Activated CD4-positive, alpha-beta T cell treated with anti-CD3 and anti-CD28 coated beads, Interleukin-2, Interleukin-4, amounts not matched to agents 100 ng/mL and 50 ng/mL, durations not matched to agents 16 hours and 8 hours (primary cell): Measurements from ENCODE around the gene WDFY1.
"Not testable (repeated sequence)": the region's sequence is repeated elsewhere in the genome, so short reads cannot be mapped to it uniquely, and the experiment has no call there.

Experiments used
- DNase-seq: peaks from one replicate; pipeline ENCODE4 v3.0.0-alpha.2; 2020; ENCODE audit warnings: low spot score

Gene WDFY1

DNA sequence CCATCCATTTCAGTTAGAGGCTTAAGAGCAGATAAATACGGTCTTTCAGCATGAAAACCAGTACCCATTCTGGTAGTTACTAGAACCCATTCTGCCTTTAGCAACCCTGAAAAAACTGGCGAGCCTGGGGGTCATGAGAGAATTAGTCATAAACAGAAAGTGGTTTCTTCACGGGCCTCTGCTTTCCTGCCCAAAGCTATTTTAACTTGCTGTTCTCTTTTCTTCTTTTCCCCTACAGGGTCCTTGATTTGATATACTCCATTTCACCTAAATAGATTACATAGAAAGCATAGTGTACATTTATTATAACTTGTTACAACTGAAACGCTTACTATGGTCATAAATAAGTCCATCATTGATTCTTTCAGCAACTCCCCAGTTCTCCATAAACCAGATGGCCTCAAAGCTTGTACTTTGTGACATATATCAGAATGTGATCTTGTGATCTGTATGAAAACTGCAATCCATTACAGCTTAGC lies 48.3 kb downstream of the WDFY1 start:
- DNase-seq: peak; percentile 74

- no peak for DNase-seq
Observed at GRCh38 chr2:223894968-223895367, 50.2 kb downstream of the WDFY1 start.

DNA sequence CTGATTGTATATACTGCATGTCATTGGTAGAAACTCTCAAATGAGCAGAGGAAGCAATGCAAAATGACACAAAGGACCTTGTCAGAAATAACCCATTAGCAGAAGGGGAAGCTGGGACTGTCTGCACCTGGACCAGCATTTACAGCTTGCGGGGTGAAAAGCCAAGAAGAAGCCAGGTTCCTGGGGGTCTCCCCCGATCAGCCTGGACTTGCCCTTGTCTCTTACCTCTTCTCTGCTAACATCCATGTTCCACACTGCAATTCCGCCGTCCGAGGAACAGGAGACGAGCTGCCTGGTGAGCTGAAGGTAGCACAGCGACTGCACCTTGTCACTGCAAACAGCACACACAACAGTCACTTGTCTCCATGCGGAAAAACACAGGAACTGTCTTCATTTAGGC lies 51.1 kb downstream of the WDFY1 start:
- no peak for DNase-seq

- no peak for DNase-seq
Observed at GRCh38 chr2:223890721-223891120, 54.4 kb downstream of the WDFY1 start.

DNA sequence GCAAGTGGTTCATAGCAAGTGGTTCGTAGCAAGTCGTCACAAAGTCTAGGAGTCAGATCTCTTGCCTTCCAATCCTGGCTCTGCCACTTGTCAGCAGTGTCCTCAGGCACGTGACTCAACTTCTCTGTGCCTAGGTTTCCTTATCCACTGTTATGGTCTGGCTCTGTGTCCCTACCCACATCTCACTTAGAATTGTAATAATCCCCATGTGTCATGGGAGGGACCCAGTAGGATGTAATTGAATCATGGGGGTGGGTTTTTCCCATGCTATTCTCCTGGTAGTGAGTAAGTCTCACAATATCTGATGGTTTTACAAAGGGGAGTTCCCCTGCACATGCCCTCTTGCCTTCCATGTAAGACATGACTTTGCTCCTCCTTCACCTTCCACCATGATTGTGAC lies 55.9 kb downstream of the WDFY1 start:
- DNase-seq: no peak

- no peak for DNase-seq
Observed at GRCh38 chr2:223888251-223888650, 56.9 kb downstream of the WDFY1 start.

DNA sequence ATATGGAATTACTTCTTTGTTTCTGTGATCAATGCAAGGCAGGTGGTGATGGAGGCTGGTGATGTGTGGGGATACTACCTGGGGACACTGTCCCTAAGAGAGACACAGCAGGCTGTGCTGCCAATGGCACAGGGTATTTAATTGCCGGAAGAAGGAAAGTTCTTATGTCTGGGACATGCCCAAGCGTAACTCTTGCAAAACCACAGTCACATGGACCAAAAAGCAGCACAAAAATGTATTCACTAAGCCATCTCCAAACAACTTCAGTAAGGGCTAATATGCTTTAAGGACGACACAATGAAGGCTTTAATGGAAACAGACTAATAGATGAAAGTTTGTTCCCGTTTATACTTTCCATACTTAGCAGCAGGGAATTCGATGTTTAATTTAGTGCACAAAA lies 58.0 kb downstream of the WDFY1 start:
- no peak for DNase-seq

- DNase-seq: no peak
Observed at GRCh38 chr2:223886726-223887125, 58.4 kb downstream of the WDFY1 start.

GRCh38 chr2:223884399-223884798 lies 60.7 kb downstream of the WDFY1 start:
- peak; percentile 31 for DNase-seq

DNA sequence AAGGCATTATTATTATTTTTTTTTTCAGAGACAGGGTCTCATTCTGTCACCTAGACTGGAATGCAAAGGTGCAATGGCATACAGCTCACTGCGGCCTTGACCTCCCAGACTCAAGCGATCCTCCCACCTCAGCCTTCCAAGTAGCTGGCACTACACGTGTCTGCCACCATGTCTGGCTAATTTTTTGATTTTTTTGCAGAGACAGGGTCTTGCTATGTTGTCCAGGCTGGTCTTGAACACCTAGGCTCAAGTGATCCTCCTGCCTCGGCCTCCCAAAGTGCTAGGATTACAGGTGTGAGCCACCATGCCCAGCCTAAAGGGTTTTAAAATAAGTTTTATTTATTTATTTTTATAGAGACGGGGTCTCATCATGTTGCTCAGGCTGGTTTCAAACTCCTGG lies 62.4 kb downstream of the WDFY1 start:
- DNase-seq: no peak

- no peak for DNase-seq
Observed at GRCh38 chr2:223880796-223881195, 64.3 kb downstream of the WDFY1 start.

GRCh38 chr2:223877721-223878410 lies 67.3 kb downstream of the WDFY1 start:
- DNase-seq: no peak

GRCh38 chr2:223873672-223874071 lies 71.5 kb downstream of the WDFY1 start:
- no peak for DNase-seq

DNA sequence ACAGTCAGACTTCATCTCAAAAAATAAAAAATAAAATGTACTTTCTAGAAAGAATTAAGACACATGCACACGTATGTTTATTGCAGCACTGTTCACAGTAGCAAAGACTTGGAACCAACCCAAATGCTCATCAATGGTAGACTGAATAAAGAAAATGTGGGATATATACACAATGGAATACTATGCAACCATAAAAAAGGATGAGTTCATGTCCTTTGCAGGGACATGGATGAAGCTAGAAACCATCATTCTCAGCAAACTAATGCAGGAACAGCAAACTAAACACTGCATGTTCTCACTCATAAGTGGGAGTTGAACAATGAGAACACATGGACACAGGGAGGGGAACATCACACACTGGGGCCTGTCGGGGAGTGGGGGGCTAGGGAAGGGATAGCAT lies 72.4 kb downstream of the WDFY1 start:
- DNase-seq: not testable (repeated sequence)

GRCh38 chr2:223871661-223872060 lies 73.5 kb downstream of the WDFY1 start:
- DNase-seq: not testable (repeated sequence)

DNA sequence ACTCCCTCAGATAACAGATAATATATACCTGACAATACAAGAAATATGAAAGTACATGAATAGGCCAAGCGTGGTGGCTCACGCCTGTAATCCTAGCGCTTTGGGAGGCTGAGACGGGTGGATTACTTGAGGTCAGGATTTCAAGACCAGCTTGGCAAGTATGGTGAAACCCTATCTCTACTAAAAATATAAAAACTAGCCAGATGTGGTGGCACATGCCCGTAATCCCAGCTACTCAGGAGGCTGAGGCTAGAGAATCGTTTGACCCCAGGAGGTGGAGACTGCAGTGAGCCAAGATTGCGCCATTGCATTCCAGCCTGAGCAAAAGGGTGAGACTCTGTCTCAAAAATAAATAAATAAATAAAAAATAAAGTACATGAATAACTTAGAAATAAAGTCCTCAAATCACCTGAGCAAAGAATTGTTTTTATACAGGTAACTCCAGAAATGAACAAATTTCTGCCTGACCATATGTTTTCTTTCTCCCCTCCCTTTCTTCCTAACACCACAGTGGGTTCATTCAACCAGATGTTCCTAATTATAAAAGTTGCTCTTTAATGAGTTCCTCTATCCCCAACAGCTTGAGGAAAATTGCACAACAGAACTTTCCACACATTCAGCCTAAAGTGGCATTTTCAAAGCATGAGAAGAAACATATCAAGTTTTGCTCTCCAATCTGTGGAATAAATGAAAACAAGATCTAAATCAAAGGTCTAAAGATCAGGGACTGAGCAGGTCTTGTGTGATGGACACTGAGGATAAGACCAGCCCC lies 74.1 kb downstream of the WDFY1 start:
- DNase-seq: no peak

GRCh38 chr2:223868005-223868404 lies 77.1 kb downstream of the WDFY1 start:
- no peak for DNase-seq

GRCh38 chr2:223865907-223866508 lies 79.1 kb downstream of the WDFY1 start:
- DNase-seq: peak; percentile 27

GRCh38 chr2:223865124-223865523 lies 80.0 kb downstream of the WDFY1 start:
- DNase-seq: peak; percentile 12

DNA sequence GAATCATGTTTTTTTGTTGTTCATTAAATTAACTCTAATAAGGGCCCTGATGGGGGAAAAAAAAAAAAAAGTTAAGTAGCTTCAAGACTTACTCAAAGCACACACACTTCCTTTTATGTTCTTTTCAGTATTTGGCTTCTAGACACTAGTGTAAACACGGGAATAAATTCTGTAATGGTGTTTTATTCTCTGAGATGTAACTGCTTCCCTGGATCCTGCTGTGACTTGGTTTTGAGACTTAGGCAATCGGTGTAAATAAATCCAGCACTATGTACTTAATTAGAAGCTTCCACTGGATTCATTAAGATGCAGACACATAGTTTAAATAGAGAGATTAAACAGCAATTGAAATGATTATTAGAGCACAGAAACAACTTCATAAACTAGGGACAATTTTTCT lies 81.6 kb downstream of the WDFY1 start:
- no peak for DNase-seq

DNA sequence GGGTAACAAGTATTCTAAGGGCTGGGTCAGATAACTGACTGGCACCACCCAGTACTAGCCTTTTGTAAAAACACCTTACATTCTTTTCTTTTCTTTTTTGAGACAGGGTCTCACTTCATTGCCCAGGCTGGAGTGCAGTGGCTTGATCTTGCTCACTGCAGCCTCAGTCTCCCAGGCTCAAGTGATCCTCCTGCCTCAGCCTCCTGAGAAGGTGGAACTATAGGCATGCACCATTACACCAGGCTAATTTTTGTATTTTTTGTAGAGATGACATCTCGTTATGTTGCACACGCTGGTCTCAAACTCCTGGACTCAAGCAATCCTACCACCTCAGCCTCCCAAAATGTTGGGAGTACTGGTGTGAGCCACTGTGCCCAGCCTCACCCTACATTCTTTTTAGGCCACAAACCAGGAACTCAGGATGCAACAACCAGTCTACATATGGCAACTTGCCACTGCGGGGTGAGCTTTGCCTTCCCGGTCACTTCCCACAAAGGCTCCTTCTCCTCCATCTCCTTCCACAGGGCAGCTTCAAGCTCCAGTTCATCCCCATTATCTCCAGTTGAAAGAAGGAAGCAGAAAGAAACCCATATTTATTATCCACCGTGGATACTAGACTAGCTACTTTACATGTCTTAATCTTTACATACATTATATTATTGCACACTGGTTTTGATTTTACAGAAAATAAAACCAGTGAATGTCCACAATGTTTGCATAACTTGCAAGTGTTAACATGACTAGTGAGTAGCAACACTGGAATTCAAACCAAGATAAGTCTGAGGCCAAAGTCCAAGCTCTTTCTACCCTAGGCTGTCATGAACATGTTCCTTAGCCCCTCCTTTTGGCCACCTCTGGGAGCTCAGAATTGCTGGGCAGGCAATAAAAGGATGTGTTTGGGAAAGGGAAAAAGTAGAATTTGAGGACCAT lies 84.1 kb downstream of the WDFY1 start:
- DNase-seq: no peak

- no peak for DNase-seq
Observed at GRCh38 chr2:223859070-223859469, 86.1 kb downstream of the WDFY1 start.
